Fibroblast of the aortic adventitia (primary cell): ENCODE measurements around the gene CENPP. TPM values are rescaled to one million over a fixed set of nuclear protein-coding genes. Genes with fewer than 3 reads are reported as not detected.
A peak's percentile ranks its signal among the peaks of the same experiment; 100 is the strongest.

ENCODE experiments used
- DNase-seq: peaks from one replicate; pipeline ENCODE4 v3.0.0-alpha.2; 2010; ENCODE audit warnings: low read depth
- H3K4me3 ChIP-seq: 2 replicates; pipeline ENCODE4 v1.5.1; 2011; ENCODE audit warnings: low read depth, mild to moderate bottlenecking, control low read depth, low read length, moderate library complexity
- CTCF ChIP-seq: IDR thresholded peaks from 2 replicates; pipeline ENCODE4 v1.5.1; 2011; ENCODE audit warnings: mild to moderate bottlenecking, low read length, control low read depth, inconsistent platforms; ENCODE audit not compliant: insufficient read depth
- total RNA-seq: library from RNA; depleted of rRNA; stranded (reverse); fragments of >200 nt; gene quantifications from 2 replicates; pipeline ENCODE4 v1.2.3, GENCODE V29; 2012; ENCODE audit warnings: low replicate concordance

Gene CENPP
- total RNA-seq, 1 donor: 19.3 TPM

DNA sequence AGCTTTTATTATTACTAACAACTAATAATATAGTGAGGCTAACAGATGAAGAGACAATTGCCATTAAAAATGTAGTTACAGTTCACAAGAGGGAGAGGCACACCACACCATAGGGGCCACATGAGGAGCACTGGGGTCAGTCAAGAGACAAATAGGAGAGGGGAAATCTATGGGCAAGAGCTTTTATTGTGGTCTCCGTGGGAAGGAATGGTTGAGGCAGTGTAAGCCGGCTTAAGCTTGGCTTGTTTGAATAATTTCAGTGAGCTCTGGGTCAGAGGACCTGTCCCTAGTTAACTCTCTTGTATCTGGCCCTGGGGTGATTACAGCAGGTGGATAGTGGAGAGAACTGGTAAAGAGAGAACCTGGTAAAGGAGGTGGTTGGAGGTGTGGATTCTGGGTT lies 43.3 kb downstream of the CENPP start:
- no peak for DNase-seq
- TF ChIP-seq CTCF: no peak
- H3K4me3 ChIP-seq: no peak overlapping the region

DNA sequence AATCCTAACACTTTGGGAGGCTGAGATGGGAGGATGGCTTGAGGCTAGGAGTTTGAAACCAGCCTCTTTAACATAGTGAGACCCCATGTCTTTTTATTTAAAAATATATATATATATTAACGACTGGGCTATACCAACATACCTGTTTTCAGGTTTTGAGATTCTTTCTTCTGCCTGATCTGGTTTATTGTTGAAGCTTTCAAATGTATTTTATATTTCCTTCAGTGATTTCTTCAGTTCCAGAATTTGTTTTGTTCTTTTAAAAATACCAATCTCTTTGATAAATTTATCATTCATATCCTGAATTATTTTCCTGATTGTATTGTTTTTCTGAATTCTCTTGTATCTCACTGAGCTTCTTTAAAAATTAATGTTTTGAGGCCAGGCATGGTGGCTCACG lies 47.4 kb downstream of the CENPP start:
- DNase-seq: no peak
- TF ChIP-seq CTCF: no peak
- no peak overlapping the region for H3K4me3 ChIP-seq

DNA sequence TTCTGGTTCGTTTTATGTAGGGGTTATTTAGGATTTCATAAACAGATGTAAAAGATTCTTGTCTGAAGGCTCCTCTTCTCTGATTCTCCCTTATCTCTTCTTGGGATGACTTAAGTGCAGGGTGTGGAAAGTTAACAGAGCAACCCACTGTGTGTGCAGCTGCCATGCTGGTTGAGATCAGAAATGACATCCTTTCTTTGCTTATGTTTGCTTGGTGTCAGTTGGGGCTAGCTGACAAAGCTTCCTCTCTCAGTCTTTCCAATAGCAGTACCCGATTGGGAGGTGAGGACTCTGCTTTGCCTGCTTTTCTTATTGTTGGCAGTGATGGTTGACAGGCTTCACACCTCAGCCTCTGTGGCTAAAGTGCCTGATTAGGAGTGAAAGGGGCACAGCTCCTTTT lies 52.1 kb downstream of the CENPP start:
- no peak for DNase-seq

GRCh38 chr9:92378865-92379560 lies 53.3 kb downstream of the CENPP start:
- no peak for TF ChIP-seq CTCF
- no peak for DNase-seq
- H3K4me3 ChIP-seq: no peak overlapping the region

More for the DNA sequence above, 52.1 kb downstream of the CENPP start:
- TF ChIP-seq CTCF: no peak
- no peak overlapping the region for H3K4me3 ChIP-seq

DNA sequence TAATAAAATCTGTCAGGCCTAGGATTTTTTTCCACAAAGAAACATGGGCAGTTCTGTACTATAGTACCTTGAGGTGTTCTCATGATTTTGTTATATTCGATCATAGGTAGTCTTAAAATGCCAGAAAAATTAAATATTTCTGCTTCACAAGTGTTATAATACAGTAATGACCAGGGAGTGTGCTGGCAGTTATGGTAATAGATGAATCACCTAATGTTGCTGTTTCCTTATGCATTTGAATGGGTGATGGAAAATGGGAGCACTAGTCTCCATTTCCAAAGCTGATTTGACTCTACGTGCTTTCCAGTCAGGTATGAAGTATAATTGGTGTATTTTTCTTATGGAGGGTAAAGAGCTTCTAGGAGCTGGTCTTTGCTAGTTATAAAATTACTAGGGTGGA lies 54.9 kb downstream of the CENPP start:
- no peak overlapping the region for H3K4me3 ChIP-seq
- no peak for DNase-seq
- no peak for TF ChIP-seq CTCF

- no peak for DNase-seq
- H3K4me3 ChIP-seq: no peak overlapping the region
- TF ChIP-seq CTCF: no peak
Measured at GRCh38 chr9:92381775-92382174, 56.0 kb downstream of the CENPP start.

DNA sequence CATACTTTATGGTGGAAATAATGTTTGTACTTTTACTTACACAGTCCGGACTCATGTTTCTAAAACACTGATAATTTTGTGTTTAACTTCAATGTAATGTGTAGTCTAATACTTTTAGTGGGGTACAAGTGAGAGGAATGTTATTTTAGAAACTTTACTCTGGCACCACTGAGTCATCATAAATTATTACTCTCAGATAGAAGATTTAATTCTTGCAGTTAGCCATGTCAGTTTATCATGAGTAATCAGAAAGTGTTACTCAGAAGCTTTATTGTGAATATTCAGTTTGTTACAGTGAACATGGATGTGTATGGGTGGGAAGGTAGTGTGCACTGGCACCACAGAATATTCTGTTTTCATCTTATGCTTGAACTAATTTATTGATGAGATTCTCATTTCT lies 58.6 kb downstream of the CENPP start:
- peak; percentile 63 for DNase-seq
- TF ChIP-seq CTCF: no peak
- H3K4me3 ChIP-seq: no peak overlapping the region
